Liver (tissue), 3 donors: ENCODE data around the gene ENOX2.

Experiments used
- EGR1 ChIP-seq, 2 donors: IDR thresholded peaks; 2 replicates each; pipeline ENCODE4 v1.6.1; 2016 to 2018; ENCODE audit warnings: antibody characterized with exemption in 2 of 2, low read depth in 2 of 2
- FOXA1 ChIP-seq: IDR thresholded peaks from 2 replicates; pipeline ENCODE4 v1.6.1; 2016; ENCODE audit warnings: antibody characterized with exemption
- JUND ChIP-seq, 2 donors: IDR thresholded peaks; 2 replicates each; pipeline ENCODE4 v1.6.1; 2016; ENCODE audit warnings: antibody characterized with exemption in 2 of 2
- NR2F2 ChIP-seq: IDR thresholded peaks from 2 replicates; pipeline ENCODE4 v1.6.1; 2016; ENCODE audit warnings: antibody characterized with exemption
- RAD21 ChIP-seq, 2 donors: IDR thresholded peaks; 2 replicates each; pipeline ENCODE4 v1.6.1; 2016; ENCODE audit warnings: antibody characterized with exemption in 2 of 2, mild to moderate bottlenecking in 2 of 2
- RXRA ChIP-seq, 2 donors: IDR thresholded peaks; 2 replicates each; pipeline ENCODE4 v1.6.1; 2017 to 2018; ENCODE audit warnings: antibody characterized with exemption in 2 of 2, mild to moderate bottlenecking in 1 of 2
- TAF1 ChIP-seq: conservative IDR thresholded peaks from 2 replicates; pipeline ENCODE4 v1.6.1; 2016; ENCODE audit warnings: antibody characterized with exemption, mild to moderate bottlenecking
- YY1 ChIP-seq: IDR thresholded peaks from 2 replicates; pipeline ENCODE4 v1.6.1; 2016; ENCODE audit warnings: antibody characterized with exemption, mild to moderate bottlenecking
- TF ChIP-seq, protein P1 (sequence below): fragments of 150-350 bp; IDR thresholded peaks from 2 replicates; pipeline ENCODE4 v1.5.1; 2017; ENCODE audit warnings: improper control_type of control experiment, low read depth, low read length; ENCODE audit not compliant: missing input control
- TF ChIP-seq, protein P2 (sequence below): IDR thresholded peaks from 2 replicates; pipeline ENCODE4 v1.6.1; 2016; ENCODE audit warnings: antibody characterized with exemption, mild to moderate bottlenecking
- TF ChIP-seq, protein P3 (sequence below): IDR thresholded peaks from 2 replicates; pipeline ENCODE4 v1.6.1; 2016; ENCODE audit warnings: antibody characterized with exemption
- TF ChIP-seq, protein P4 (sequence below): IDR thresholded peaks from 2 replicates; pipeline ENCODE4 v1.6.1; 2016; ENCODE audit warnings: antibody characterized with exemption
- donor health status: healthy.
- donor health status: healthy.

DNA sequence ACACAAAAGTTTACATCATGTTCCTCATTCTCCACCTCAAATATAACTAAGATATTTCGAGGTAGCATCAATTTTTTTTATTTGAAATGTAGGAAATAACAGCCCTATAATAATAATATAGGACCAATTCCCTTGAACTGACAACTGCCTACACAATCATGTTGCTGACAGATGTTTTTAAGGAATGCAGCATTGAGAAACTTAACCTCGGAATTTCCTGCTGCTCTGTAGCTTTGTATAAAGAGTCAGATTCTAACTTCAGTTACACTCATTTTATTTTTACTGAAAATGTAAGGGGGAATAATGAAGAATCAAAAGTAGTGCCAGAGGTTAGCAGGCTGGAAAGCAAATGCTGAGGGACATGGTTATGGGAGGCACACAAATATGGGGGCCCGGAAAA is 265.4 kb downstream of the ENOX2 start:
- TF ChIP-seq, protein P1, sequence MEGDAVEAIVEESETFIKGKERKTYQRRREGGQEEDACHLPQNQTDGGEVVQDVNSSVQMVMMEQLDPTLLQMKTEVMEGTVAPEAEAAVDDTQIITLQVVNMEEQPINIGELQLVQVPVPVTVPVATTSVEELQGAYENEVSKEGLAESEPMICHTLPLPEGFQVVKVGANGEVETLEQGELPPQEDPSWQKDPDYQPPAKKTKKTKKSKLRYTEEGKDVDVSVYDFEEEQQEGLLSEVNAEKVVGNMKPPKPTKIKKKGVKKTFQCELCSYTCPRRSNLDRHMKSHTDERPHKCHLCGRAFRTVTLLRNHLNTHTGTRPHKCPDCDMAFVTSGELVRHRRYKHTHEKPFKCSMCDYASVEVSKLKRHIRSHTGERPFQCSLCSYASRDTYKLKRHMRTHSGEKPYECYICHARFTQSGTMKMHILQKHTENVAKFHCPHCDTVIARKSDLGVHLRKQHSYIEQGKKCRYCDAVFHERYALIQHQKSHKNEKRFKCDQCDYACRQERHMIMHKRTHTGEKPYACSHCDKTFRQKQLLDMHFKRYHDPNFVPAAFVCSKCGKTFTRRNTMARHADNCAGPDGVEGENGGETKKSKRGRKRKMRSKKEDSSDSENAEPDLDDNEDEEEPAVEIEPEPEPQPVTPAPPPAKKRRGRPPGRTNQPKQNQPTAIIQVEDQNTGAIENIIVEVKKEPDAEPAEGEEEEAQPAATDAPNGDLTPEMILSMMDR, result no peak
- TF ChIP-seq YY1 (no peak), TAF1 (no peak), EGR1 (IDR thresholded peaks at IDR 0.05; ENCODE audit: low read depth in 2 of 2) (no peak), RAD21 (IDR thresholded peaks at IDR 0.05) (no peak), JUND (IDR thresholded peaks at IDR 0.05) (no peak), FOXA1 (no peak), NR2F2 (no peak), RXRA (IDR thresholded peaks at IDR 0.05) (no peak)
- TF ChIP-seq, protein P2, sequence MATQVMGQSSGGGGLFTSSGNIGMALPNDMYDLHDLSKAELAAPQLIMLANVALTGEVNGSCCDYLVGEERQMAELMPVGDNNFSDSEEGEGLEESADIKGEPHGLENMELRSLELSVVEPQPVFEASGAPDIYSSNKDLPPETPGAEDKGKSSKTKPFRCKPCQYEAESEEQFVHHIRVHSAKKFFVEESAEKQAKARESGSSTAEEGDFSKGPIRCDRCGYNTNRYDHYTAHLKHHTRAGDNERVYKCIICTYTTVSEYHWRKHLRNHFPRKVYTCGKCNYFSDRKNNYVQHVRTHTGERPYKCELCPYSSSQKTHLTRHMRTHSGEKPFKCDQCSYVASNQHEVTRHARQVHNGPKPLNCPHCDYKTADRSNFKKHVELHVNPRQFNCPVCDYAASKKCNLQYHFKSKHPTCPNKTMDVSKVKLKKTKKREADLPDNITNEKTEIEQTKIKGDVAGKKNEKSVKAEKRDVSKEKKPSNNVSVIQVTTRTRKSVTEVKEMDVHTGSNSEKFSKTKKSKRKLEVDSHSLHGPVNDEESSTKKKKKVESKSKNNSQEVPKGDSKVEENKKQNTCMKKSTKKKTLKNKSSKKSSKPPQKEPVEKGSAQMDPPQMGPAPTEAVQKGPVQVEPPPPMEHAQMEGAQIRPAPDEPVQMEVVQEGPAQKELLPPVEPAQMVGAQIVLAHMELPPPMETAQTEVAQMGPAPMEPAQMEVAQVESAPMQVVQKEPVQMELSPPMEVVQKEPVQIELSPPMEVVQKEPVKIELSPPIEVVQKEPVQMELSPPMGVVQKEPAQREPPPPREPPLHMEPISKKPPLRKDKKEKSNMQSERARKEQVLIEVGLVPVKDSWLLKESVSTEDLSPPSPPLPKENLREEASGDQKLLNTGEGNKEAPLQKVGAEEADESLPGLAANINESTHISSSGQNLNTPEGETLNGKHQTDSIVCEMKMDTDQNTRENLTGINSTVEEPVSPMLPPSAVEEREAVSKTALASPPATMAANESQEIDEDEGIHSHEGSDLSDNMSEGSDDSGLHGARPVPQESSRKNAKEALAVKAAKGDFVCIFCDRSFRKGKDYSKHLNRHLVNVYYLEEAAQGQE, result no peak
- TF ChIP-seq, protein P3, sequence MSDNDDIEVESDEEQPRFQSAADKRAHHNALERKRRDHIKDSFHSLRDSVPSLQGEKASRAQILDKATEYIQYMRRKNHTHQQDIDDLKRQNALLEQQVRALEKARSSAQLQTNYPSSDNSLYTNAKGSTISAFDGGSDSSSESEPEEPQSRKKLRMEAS, result no peak
- TF ChIP-seq, protein P4, sequence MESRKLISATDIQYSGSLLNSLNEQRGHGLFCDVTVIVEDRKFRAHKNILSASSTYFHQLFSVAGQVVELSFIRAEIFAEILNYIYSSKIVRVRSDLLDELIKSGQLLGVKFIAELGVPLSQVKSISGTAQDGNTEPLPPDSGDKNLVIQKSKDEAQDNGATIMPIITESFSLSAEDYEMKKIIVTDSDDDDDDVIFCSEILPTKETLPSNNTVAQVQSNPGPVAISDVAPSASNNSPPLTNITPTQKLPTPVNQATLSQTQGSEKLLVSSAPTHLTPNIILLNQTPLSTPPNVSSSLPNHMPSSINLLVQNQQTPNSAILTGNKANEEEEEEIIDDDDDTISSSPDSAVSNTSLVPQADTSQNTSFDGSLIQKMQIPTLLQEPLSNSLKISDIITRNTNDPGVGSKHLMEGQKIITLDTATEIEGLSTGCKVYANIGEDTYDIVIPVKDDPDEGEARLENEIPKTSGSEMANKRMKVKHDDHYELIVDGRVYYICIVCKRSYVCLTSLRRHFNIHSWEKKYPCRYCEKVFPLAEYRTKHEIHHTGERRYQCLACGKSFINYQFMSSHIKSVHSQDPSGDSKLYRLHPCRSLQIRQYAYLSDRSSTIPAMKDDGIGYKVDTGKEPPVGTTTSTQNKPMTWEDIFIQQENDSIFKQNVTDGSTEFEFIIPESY, result no peak
